ENCODE measurements around the gene RPGRIP1.

DNA sequence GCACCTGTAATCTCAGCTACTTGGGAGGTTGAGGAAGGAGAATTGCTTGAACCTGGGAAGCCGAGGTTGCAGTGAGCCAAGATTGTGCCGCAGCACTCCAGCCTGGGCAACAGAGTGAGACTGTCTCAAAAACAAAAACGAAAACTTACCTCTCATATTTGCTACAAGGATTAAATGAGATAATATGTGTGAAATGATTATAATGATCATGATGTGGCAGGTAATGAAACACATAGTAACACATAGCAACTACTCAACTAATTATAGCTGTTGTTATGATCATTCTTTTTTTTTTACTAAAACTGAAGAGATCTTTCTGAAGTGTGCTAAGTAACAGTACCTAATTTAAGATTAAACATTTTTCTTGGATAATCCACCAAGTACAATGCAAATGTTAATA lies 30.1 kb downstream of the RPGRIP1 start:
- TF ChIP-seq, protein P1, sequence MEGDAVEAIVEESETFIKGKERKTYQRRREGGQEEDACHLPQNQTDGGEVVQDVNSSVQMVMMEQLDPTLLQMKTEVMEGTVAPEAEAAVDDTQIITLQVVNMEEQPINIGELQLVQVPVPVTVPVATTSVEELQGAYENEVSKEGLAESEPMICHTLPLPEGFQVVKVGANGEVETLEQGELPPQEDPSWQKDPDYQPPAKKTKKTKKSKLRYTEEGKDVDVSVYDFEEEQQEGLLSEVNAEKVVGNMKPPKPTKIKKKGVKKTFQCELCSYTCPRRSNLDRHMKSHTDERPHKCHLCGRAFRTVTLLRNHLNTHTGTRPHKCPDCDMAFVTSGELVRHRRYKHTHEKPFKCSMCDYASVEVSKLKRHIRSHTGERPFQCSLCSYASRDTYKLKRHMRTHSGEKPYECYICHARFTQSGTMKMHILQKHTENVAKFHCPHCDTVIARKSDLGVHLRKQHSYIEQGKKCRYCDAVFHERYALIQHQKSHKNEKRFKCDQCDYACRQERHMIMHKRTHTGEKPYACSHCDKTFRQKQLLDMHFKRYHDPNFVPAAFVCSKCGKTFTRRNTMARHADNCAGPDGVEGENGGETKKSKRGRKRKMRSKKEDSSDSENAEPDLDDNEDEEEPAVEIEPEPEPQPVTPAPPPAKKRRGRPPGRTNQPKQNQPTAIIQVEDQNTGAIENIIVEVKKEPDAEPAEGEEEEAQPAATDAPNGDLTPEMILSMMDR (IDR thresholded peaks at IDR 0.05; ENCODE audit: low read depth, low read length, poor library complexity, severe bottlenecking): no peak
- TF ChIP-seq EZH2phosphoT487 (IDR thresholded peaks at IDR 0.05; ENCODE audit: borderline replicate concordance, low read length): no peak

Data from DOHH2 (cell line).